Right lobe of liver (tissue), 6 donors: Measurements from ENCODE around the gene SAP30BP. TPM values are rescaled to one million over a fixed set of nuclear protein-coding genes. Genes with fewer than 3 reads are reported as not detected.
A peak's percentile ranks its signal among the peaks of the same experiment; 100 is the strongest.

Experiments
- ATAC-seq, 4 donors: fragments of 200-7000 bp; cut with Tn5 transposase; one replicate each; pipeline ENCODE4 v1.9.1; 2020; ENCODE audit warnings: mild to moderate bottlenecking in 4 of 4, moderate library complexity in 4 of 4
- DNase-seq, 3 donors: peaks; one replicate each; pipeline ENCODE4 v3.0.0-alpha.2; 2020
- H3K27ac ChIP-seq, 3 donors: fragments of 200-600 bp; one replicate each; pipeline ENCODE4 v1.8.0; 2022
- H3K27me3 ChIP-seq, 2 donors: fragments of 200-600 bp; one replicate each; pipeline ENCODE4 v1.8.0; 2022
- H3K36me3 ChIP-seq, 4 donors: fragments of 200-600 bp; sonication (generic) in 1 of 4; one replicate each; pipeline versions ENCODE4 v1.5.1 to v1.8.0; 2017 to 2022; ENCODE audit warnings: control low read depth in 1 of 4
- H3K4me1 ChIP-seq, 4 donors: fragments of 200-600 bp; sonication (generic) in 1 of 4; one replicate each; pipeline versions ENCODE4 v1.5.1 to v1.8.0; 2017 to 2022; ENCODE audit warnings: control low read depth in 1 of 4
- H3K4me3 ChIP-seq, 3 donors: fragments of 200-600 bp; one replicate each; pipeline ENCODE4 v1.8.0; 2022
- H3K9me3 ChIP-seq, 4 donors: fragments of 200-600 bp; sonication (generic) in 1 of 4; one replicate each; pipeline versions ENCODE4 v1.5.1 to v1.8.0; 2017 to 2022; ENCODE audit warnings: control low read depth in 1 of 4
- POLR2A ChIP-seq: fragments of 450-650 bp; IDR thresholded peaks from one replicate; pipeline ENCODE4 v1.6.1; 2017; ENCODE audit warnings: antibody characterized with exemption, mild to moderate bottlenecking
- WGBS: methylation state at CpG from one replicate; pipeline ENCODE4 v1.1.6; 2018; ENCODE audit warnings: low coverage, low lambda C conversion rate; ENCODE audit not compliant: insufficient coverage; ENCODE audit errors: missing lambda C conversion rate; 5-methylcytosine and 5-hydroxymethylcytosine counted together
- intact Hi-C, 2 donors: fragments of 100-400 bp; cut with DNase I; formaldehyde crosslinking; loops; one replicate each; pipeline versions ENCODE4 v1.11.2 to v1.14.1; 2022
- total RNA-seq, 6 experiments: library from RNA; depleted of rRNA in 2 of 6; stranded (reverse); fragments of >200 nt in 2 of 6; fragmentation: NEBNext Ultra II Directional in 3 of 6; extraction: Animal tissue kit (Norgen Biotek cat#: 25700) in 3 of 6; gene quantifications; one replicate each; pipeline versions ENCODE4 v1.1.0 to v1.2.4, GENCODE V29; 2016 to 2023
- TF ChIP-seq, protein P1 (sequence below), 4 donors: fragments of 200-600 bp in 3 of 4; fragments of 450-650 bp in 1 of 4; IDR thresholded peaks; one replicate each; pipeline versions ENCODE4 v1.5.1 to v1.8.0; 2016 to 2022; ENCODE audit warnings: antibody characterized with exemption in 4 of 4, mild to moderate bottlenecking in 2 of 4
- donor health status: DM: no; HTN: yes; CAD: no.
- donor health status: DM: no; HTN: no; CAD: no.
- donor health status: DM: no; HTN: no; CAD: no.
- donor health status: DM: no; HTN: yes; CAD: no.
- donor health status: DM: no; HTN: yes; CAD: no.

Gene SAP30BP
- total RNA-seq, 6 experiments from 2014 or later, result 24.0 to 36.0 (median 27.0) TPM

DNA sequence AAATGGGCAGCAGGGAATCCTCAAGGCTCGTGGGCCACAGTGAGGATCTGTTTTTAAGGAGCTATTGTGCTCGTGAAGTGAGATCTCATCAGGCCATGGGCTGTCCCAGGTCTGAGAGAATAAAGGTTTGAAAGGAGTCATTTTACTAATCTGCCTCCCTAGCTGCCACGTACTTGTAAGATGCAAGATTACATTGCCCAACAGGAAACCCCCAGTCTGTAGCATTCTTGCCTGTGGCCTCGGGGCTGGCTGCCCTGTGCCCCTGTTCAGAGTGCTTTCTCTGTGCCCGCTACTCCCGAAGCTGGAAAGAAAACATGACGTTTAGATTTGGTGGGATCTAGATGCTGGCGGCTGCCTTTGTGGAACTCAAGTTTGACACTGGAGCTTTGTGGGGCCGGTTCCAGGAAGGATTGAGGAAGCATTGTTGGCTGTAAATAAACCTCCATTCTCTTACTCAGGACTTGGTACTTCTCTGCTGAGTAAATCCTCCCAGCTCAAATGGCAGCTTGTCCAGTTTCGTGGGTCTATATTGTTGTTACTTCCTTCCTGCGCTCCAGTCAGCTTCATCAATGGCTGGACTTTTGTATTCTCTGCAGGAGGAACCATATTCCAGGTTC lies 21.2 kb downstream of the SAP30BP start:
- no peaks in the 10 kb centered on the region for H3K4me1 ChIP-seq
- peak in 2 of 4 donors; percentile 19 to 40 for ATAC-seq
- no peak overlapping the region for H3K4me3 ChIP-seq
- H3K27ac ChIP-seq, result peak overlapping the region in 2 of 3 donors; percentile 18 to 28
- intact Hi-C loops, result no loop called here
- WGBS, result 63% methylated on average over 9 of the region's 11 CpGs
- no peak for TF ChIP-seq POLR2A
- TF ChIP-seq, protein P1, sequence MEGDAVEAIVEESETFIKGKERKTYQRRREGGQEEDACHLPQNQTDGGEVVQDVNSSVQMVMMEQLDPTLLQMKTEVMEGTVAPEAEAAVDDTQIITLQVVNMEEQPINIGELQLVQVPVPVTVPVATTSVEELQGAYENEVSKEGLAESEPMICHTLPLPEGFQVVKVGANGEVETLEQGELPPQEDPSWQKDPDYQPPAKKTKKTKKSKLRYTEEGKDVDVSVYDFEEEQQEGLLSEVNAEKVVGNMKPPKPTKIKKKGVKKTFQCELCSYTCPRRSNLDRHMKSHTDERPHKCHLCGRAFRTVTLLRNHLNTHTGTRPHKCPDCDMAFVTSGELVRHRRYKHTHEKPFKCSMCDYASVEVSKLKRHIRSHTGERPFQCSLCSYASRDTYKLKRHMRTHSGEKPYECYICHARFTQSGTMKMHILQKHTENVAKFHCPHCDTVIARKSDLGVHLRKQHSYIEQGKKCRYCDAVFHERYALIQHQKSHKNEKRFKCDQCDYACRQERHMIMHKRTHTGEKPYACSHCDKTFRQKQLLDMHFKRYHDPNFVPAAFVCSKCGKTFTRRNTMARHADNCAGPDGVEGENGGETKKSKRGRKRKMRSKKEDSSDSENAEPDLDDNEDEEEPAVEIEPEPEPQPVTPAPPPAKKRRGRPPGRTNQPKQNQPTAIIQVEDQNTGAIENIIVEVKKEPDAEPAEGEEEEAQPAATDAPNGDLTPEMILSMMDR (IDR thresholded peaks at IDR 0.05), result no peak
- no peaks in the 10 kb centered on the region for H3K9me3 ChIP-seq
- H3K36me3 ChIP-seq, result peaks cover 0 to 3% (median 2%) of the 10 kb centered on the region in 4 donors
- peak in 1 of 3 donors; percentile 42 for DNase-seq
- no peaks in the 10 kb centered on the region for H3K27me3 ChIP-seq

DNA sequence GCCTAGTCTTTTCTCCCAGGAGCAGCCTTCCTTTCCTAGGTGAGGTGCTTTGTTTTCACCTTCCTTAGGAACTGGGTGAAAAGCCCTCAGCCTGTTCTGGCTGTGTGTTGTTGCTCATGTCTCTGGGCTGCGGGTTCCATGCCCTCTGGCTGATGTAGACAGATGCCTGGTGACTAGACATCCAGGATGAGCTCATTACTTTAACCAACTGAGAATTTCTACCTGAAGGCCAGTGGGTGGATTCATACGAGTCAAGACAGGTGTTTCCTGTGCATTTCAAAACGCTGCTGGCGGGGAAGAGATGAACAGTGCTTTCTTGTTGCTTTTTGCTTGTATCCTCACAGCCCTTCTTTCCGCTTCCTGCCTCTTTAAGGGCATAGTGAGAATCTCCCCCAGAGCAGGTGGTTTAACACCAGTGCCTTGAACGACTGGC lies 22.3 kb downstream of the SAP30BP start:
- Histone ChIP-seq H3K4me1 (no peaks in the 10 kb centered on the region), H3K27me3 (no peaks in the 10 kb centered on the region), H3K27ac (no peak overlapping the region), H3K4me3 (no peak overlapping the region), H3K9me3 (no peaks in the 10 kb centered on the region), H3K36me3 (peaks cover 0 to 7% (median 3%) of the 10 kb centered on the region in 4 donors)
- 71% methylated on average over 5 of the region's 6 CpGs for WGBS
- no peak for ATAC-seq
- intact Hi-C loops, result no loop called here
- DNase-seq, result no peak
- TF ChIP-seq POLR2A, result no peak
- TF ChIP-seq, protein P1 (IDR thresholded peaks at IDR 0.05), result no peak

DNA sequence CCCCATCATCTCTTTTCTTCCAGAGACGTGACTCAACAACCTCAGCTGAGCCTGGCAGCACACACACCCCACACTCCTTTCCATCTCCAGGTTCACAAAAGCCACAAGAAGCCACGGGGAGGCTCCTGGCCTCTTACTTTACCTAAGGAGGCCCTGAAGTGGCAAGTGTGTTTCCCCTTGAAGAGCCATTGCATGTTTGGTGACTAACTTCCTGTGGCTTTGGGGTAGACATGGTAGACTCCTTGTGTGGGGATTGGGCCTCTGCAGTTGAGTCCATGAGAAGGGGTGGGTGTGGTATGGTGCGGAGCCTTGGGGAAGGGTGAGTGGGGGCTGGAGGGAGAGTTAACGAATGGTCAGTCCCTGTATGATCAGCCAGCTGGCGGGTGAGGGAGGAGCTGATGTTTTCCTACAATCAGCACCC lies 24.2 kb downstream of the SAP30BP start:
- peaks cover 0 to 10% (median 4%) of the 10 kb centered on the region in 4 donors for H3K36me3 ChIP-seq
- DNase-seq, result peak in 1 of 3 donors; percentile 8
- no peak overlapping the region for H3K4me3 ChIP-seq
- no peak for TF ChIP-seq POLR2A
- TF ChIP-seq, protein P1 (IDR thresholded peaks at IDR 0.05), result no peak
- WGBS, result 54% methylated on average over 4 of the region's 5 CpGs
- H3K9me3 ChIP-seq, result no peaks in the 10 kb centered on the region
- intact Hi-C loops, result no loop called here
- no peaks in the 10 kb centered on the region for H3K4me1 ChIP-seq
- no peaks in the 10 kb centered on the region for H3K27me3 ChIP-seq
- no peak overlapping the region for H3K27ac ChIP-seq
- ATAC-seq, result no peak

DNA sequence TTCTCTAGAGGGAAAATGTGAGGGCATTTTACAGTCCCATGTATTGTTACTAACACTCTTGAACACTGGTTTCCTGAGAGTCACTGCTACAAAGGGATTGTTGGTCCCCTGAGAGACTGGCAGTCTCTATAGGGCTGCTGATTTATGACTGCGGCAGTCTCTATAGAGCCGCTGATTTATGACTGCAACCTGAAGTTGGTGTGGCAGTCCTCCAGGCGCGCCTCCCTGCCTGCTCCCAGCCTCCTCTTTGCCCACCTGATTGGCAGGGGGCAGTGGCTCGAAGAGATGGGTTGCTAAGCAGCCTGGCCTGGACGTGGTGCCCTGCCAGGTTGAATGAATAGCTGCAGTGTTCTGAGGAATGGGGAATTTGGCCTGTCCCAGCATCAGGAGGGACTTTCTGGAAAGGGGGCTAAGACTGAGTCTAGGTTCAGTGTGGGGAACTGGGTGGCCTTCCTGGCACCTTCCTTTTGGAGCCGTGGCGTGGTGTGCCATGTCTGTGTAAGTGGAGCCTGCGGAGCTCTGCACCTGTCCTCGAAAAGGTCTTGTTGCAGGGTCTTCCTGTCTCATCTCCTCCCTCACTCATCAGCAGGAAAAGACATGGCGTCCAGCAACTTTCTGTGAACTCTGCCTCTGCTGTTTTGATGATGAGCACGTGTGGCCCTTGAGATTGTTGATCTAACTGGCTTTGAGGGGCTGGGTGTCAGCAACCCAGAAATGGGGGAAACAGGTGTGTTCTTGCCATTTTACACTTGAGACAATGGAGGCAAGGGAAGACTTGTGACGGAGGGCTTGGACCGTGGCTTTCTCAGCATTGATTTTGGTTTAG lies 24.9 kb downstream of the SAP30BP start:
- peaks cover 0 to 2% (median 0%) of the 10 kb centered on the region in 4 donors for H3K4me1 ChIP-seq
- no peak for TF ChIP-seq POLR2A
- TF ChIP-seq, protein P1 (IDR thresholded peaks at IDR 0.05), result no peak
- no peaks in the 10 kb centered on the region for H3K9me3 ChIP-seq
- WGBS, result 77% methylated on average over 5 of the region's 14 CpGs
- intact Hi-C loops, result no loop called here
- H3K4me3 ChIP-seq, result no peak overlapping the region
- DNase-seq (peak in 1 of 3 donors; percentile 30), ATAC-seq (no peak)
- no peaks in the 10 kb centered on the region for H3K27me3 ChIP-seq
- H3K36me3 ChIP-seq, result peaks cover 0 to 10% (median 4%) of the 10 kb centered on the region in 4 donors
- H3K27ac ChIP-seq, result no peak overlapping the region
